WTC11 (cell line): ENCODE results near the gene SPSB4.

Experiments used
- CTCF ChIP-seq: fragments of 200-600 bp; IDR thresholded peaks from 2 replicates; pipeline ENCODE4 v1.8.0; 2022; ENCODE audit warnings: antibody characterized with exemption
- MAX ChIP-seq: sonication (generic); formaldehyde crosslinking; IDR thresholded peaks from 2 replicates; pipeline ENCODE4 v1.8.0; 2022; ENCODE audit warnings: mild to moderate bottlenecking, missing genetic modification reagents
- MXD4 ChIP-seq: fragments of 250-450 bp; sonication (Bioruptor Pico); IDR thresholded peaks from 2 replicates; pipeline ENCODE4 v1.8.0; 2021; ENCODE audit warnings: mild to moderate bottlenecking, moderate library complexity, borderline replicate concordance
- ZSCAN18 ChIP-seq: fragments of 250-450 bp; sonication (Bioruptor Pico); IDR thresholded peaks from 2 replicates; pipeline ENCODE4 v2.1.2; 2022; ENCODE audit warnings: mild to moderate bottlenecking, moderate library complexity

GRCh38 chr3:141184430-141184829 is 133.3 kb downstream of the SPSB4 start:
- TF ChIP-seq MXD4 (CRISPR knock-in tag) (no peak), CTCF (no peak), MAX (CRISPR knock-in tag) (no peak), ZSCAN18 (no peak)
